Measurements from ENCODE around the gene MPPED2. TPM values are rescaled to one million over a fixed set of nuclear protein-coding genes. Genes with fewer than 3 reads are reported as not detected.

The MPPED2 gene
- total RNA-seq, 4 donors from 2014 or later = 2.2 to 4.6 (median 3.3) TPM

- peaks cover 0 to 11% (median 3%) of the 10 kb centered on the region in 4 donors for H3K4me1 ChIP-seq
- H3K27ac ChIP-seq (replicated peaks in 1 of 4) = no peak overlapping the region
- H3K4me3 ChIP-seq = no peak overlapping the region
- DNase-seq (ENCODE audit: extremely low spot score) = no peak
- no peaks in the 10 kb centered on the region for H3K9me3 ChIP-seq
- WGBS = 69% methylated on average over 1 of the region's 1 CpG
- H3K36me3 ChIP-seq = no peaks in the 10 kb centered on the region
- no peak for TF ChIP-seq POLR2AphosphoS5 (IDR thresholded peaks at IDR 0.05)
- intact Hi-C loops (cut with DNase I) = no loop called here
- H3K27me3 ChIP-seq = no peaks in the 10 kb centered on the region
Measured at GRCh38 chr11:30499940-30500339, 86.2 kb downstream of the MPPED2 start.

- no peaks in the 10 kb centered on the region for H3K9me3 ChIP-seq
- WGBS = 80% methylated on average over 5 of the region's 5 CpGs
- H3K27me3 ChIP-seq = no peaks in the 10 kb centered on the region
- TF ChIP-seq EP300 (IDR thresholded peaks at IDR 0.05) = no peak
- TF ChIP-seq POLR2A (IDR thresholded peaks at IDR 0.05; ENCODE audit: low read depth) = no peak
- TF ChIP-seq POLR2AphosphoS5 (IDR thresholded peaks at IDR 0.05) = no peak
- no peak for TF ChIP-seq CTCF (IDR thresholded peaks at IDR 0.05)
- H3K27ac ChIP-seq (replicated peaks in 1 of 4) = no peak overlapping the region
- no peaks in the 10 kb centered on the region for H3K36me3 ChIP-seq
- DNase-seq (ENCODE audit: extremely low spot score) = no peak
- intact Hi-C loops (cut with DNase I) = no loop called here
- peaks cover 0 to 8% (median 3%) of the 10 kb centered on the region in 4 donors for H3K4me1 ChIP-seq
- H3K4me3 ChIP-seq = no peak overlapping the region
Measured at GRCh38 chr11:30497600-30497999, 88.6 kb downstream of the MPPED2 start.

GRCh38 chr11:30496935-30497334 is 89.2 kb downstream of the MPPED2 start:
- no peaks in the 10 kb centered on the region for H3K27me3 ChIP-seq
- H3K27ac ChIP-seq (replicated peaks in 1 of 4) = no peak overlapping the region
- no peaks in the 10 kb centered on the region for H3K36me3 ChIP-seq
- TF ChIP-seq POLR2A (IDR thresholded peaks at IDR 0.05; ENCODE audit: low read depth) (no peak), CTCF (IDR thresholded peaks at IDR 0.05) (no peak), EP300 (IDR thresholded peaks at IDR 0.05) (no peak), POLR2AphosphoS5 (IDR thresholded peaks at IDR 0.05) (no peak)
- 97% methylated on average over 3 of the region's 3 CpGs for WGBS
- DNase-seq (ENCODE audit: extremely low spot score) = no peak
- H3K4me1 ChIP-seq = peaks cover 0 to 6% (median 3%) of the 10 kb centered on the region in 4 donors
- no peaks in the 10 kb centered on the region for H3K9me3 ChIP-seq
- no peak overlapping the region for H3K4me3 ChIP-seq
- intact Hi-C loops (cut with DNase I) = no loop called here

DNA sequence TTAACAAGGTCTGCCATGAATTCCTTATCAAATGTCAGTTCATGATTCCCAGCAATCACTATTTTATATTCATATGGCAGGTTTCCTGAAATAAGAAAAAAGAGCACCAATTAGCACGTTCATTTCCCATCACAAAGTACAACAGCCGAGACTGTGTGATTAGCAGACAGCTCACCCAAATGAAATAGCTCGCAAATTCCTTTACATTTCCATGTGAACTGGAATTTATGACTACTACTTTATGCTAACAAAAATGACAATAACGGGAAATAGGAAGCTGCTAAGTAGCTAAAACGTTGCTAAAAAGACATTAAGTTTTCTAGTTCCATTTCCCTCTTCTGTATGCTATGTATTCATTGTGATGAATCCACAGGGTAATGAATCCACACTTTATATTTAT is 90.7 kb downstream of the MPPED2 start:
- Histone ChIP-seq H3K4me3 (no peak overlapping the region), H3K27me3 (no peaks in the 10 kb centered on the region)
- intact Hi-C loops (cut with DNase I) = no loop called here

GRCh38 chr11:30489511-30489910 is 96.6 kb downstream of the MPPED2 start:
- no peak for DNase-seq (ENCODE audit: extremely low spot score)
- H3K27me3 ChIP-seq = no peaks in the 10 kb centered on the region
- H3K4me1 ChIP-seq = peaks cover 26 to 41% (median 34%) of the 10 kb centered on the region in 4 donors
- intact Hi-C loops (cut with DNase I) = loop anchor here (10.0 kb wide), 1 partner anchor 95 kb away; the partner anchor contains the start of gene MPPED2
- WGBS = 32% methylated on average over 4 of the region's 4 CpGs
- TF ChIP-seq POLR2AphosphoS5 (IDR thresholded peaks at IDR 0.05) (no peak), POLR2A (IDR thresholded peaks at IDR 0.05; ENCODE audit: low read depth) (no peak), EP300 (IDR thresholded peaks at IDR 0.05) (no peak)
- no peaks in the 10 kb centered on the region for H3K36me3 ChIP-seq
- no peak overlapping the region for H3K4me3 ChIP-seq
- no peaks in the 10 kb centered on the region for H3K9me3 ChIP-seq
- peak overlapping the region in 3 of 4 donors; percentile 36 to 63 (median 54) for H3K27ac ChIP-seq (replicated peaks in 1 of 4)

More for the DNA sequence above, 90.7 kb downstream of the MPPED2 start:
- Histone ChIP-seq H3K4me1 (peaks cover 0 to 7% (median 3%) of the 10 kb centered on the region in 4 donors), H3K9me3 (no peaks in the 10 kb centered on the region), H3K27ac (replicated peaks in 1 of 4) (no peak overlapping the region), H3K36me3 (no peaks in the 10 kb centered on the region)
- no peak for TF ChIP-seq POLR2AphosphoS5 (IDR thresholded peaks at IDR 0.05)
- TF ChIP-seq CTCF (IDR thresholded peaks at IDR 0.05) = no peak
- no peak for TF ChIP-seq EP300 (IDR thresholded peaks at IDR 0.05)
- TF ChIP-seq POLR2A (IDR thresholded peaks at IDR 0.05; ENCODE audit: low read depth) = no peak
- no peak for DNase-seq (ENCODE audit: extremely low spot score)
- 67% methylated on average over 5 of the region's 5 CpGs for WGBS

GRCh38 chr11:30489076-30489475 is 97.1 kb downstream of the MPPED2 start:
- Histone ChIP-seq H3K36me3 (no peaks in the 10 kb centered on the region), H3K9me3 (no peaks in the 10 kb centered on the region), H3K27me3 (no peaks in the 10 kb centered on the region), H3K4me1 (peaks cover 26 to 41% (median 34%) of the 10 kb centered on the region in 4 donors), H3K4me3 (no peak overlapping the region), H3K27ac (replicated peaks in 1 of 4) (peak overlapping the region in 3 of 4 donors; percentile 36 to 63 (median 54))
- intact Hi-C loops (cut with DNase I) = loop anchor here (10.0 kb wide), 1 partner anchor 96 kb away; the partner anchor contains the start of gene MPPED2
- 59% methylated on average over 1 of the region's 1 CpG for WGBS
- DNase-seq (ENCODE audit: extremely low spot score) = no peak
- TF ChIP-seq CTCF (IDR thresholded peaks at IDR 0.05) (no peak), EP300 (IDR thresholded peaks at IDR 0.05) (no peak), POLR2AphosphoS5 (IDR thresholded peaks at IDR 0.05) (no peak), POLR2A (IDR thresholded peaks at IDR 0.05; ENCODE audit: low read depth) (no peak)

All from esophagus muscularis mucosa (tissue), 4 donors.